Mucosa of gallbladder (tissue), 1 donor: ENCODE data around the gene TRPV5. TPM values are rescaled to one million over a fixed set of nuclear protein-coding genes. Genes with fewer than 3 reads are reported as not detected.
A peak's percentile ranks its signal among the peaks of the same experiment; 100 is the strongest.

ENCODE experiments used
- DNase-seq: peaks from one replicate; pipeline ENCODE4 v3.0.0-alpha.2; 2020; ENCODE audit warnings: low spot score
- total RNA-seq: library from RNA; stranded (reverse); gene quantifications from one replicate; pipeline ENCODE4 v1.2.1, GENCODE V29; 2021
- donor health status: DM: no; HTN: no; CAD: no.

TRPV5 gene
- total RNA-seq, 1 donor from 2014 or later, result not detected

DNA sequence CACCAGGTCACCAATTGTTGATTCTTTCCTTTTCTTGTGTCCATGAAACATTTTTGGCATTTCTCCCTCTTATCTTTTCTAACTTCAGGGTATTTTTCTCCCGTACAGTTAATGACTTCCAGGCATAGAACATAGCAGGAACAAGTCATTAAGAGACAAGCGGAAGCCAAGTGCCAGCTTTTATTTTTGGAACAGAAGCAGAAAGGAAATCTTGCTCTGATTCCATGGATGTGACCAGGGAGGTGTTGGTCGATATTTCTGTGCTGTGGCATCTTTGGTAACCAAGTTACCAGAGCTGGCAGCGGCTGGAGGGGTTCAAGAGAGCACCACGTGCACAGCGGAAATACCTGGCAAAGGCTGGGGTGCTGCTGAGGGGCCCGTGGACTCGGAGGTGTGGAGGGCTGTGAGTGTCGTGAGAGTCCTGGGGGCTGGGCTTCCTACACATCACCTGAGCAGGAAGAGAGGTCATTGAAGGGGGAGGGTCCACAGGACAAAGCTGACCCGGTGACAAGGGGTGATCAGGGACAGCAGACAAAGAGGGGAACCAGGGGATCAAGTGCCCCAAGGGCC, 7.5 kb upstream of the TRPV5 start:
- DNase-seq, result no peak

DNA sequence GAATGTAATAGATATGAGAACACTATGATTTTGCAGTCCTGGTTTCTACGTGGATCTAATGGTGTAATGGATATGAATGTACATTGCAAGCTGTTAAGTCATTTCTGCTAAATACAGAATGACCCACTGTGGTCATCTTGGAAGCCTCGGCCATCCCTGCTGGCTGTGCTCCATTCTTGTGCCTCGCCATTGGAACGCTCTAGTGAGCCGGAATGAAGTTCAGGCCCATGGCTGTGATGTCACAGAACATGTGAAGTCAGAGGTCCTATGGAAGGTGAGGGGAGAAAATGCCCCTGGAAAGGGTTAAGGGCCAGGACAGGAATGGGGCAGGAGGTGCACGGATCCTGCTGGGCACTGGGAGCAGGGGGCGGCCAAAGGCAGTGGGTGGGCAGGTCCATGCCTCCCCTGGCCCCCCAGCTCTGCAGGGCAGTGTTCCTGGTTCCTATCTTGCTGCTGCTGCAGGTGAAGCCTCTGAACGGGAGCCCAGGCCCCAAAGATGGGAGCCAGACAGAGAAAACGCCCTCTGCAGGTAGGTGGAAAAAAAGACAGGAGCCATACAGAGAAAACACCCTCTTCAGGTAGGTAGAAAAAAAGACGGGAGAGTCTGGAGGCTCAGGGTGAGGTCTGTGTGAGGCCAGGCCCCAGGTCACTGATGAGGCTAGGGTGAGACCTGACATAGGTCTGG, 5.8 kb upstream of the TRPV5 start, which contains the start of gene LLCFC1:
Gene LLCFC1 (plus strand): TSS at position 259 of the 685 bp plus-strand sequence. CDS start 138 bp downstream, at position 397.
- DNase-seq, result peak; percentile 17

DNA sequence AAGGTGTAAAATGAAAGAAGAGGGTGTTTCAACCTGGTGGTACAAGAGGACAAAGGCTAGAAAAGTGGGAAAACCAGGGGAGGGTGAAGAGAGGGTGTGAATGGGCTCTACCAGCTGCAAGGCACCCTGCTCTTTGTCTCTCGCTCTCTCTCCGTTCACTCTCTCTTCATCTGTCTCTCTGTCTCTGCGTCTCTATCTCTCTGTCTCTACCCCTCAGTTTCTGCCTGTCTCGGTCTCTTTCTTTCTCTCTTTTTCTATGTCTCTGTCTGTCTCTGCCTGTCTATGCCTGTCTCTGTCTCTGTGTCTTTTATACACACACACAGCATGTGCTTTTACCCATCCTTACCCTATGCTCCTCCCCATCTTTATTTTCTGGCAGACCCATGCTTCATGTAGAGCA, 5.1 kb upstream of the TRPV5 start:
- no peak for DNase-seq

DNA sequence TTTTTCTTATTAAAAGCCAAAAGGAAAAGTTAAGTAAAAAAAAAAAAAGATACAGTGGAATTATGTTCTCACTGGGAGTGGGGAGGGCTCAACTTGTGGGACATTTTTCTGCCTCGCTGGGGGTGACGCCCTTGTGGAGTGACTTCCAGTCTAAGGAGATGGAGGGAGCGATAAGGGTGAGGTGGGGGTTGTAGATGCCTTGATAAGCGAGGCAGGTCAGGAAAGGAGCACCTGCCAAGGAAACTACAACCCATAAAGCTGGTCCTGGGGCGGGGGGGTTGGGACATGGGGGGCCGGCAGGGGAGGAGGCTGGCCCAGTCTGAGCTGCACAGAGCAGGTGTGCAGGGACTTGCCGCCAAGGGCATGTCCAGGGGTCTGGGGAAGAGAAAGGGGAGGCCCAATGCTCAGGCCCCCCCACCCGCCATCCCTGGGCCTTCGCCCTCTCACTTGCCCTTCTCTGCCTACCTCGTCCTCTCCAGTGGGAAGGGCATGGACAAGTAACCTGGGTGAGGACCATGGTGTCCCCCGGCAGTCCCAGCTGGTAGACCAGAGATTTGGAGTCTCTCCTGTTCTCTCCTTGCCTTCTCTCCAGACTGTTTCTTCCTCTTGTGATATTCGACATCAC, 2.5 kb upstream of the TRPV5 start:
- DNase-seq, result no peak

DNA sequence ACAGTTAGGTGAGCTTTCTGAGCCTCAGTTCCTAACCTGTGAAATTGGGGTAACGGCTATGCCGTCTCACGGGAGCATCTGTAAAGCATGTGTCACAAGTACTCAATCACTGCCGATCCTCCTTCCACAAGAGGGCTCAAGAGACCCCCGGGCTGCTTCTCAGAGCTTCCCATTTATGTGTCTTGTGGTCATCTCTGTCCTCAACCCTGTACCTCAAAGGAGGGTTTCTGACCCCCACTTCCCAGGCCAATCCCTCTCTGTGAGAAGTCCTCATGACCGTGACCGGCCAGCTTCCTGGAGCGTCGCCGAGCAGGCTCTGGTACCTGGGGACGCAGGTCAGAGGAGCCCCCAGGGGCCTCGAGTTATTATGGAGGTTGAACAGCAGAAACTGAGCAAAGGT, 510 bp upstream of the TRPV5 start:
- no peak for DNase-seq

DNA sequence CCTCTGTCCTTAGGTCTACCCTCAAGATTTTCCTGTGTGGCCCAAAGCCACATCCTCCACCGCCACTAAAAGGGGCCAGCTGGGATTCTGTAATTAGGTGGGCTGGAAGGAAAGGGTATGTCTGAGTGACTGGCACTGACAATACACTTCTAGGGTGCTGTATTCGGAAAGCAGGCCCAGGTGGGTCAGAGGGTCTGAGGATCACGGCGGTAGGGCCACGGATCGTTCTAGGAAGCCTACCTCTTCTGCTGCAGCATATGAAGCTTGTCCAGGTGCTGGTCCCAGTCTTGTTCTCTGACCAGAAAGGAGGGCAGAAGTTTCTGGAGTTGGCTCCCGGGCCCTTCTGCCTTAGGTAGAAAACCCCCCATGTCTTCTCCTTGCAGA, 462 bp downstream of the TRPV5 start:
- DNase-seq, result no peak

DNA sequence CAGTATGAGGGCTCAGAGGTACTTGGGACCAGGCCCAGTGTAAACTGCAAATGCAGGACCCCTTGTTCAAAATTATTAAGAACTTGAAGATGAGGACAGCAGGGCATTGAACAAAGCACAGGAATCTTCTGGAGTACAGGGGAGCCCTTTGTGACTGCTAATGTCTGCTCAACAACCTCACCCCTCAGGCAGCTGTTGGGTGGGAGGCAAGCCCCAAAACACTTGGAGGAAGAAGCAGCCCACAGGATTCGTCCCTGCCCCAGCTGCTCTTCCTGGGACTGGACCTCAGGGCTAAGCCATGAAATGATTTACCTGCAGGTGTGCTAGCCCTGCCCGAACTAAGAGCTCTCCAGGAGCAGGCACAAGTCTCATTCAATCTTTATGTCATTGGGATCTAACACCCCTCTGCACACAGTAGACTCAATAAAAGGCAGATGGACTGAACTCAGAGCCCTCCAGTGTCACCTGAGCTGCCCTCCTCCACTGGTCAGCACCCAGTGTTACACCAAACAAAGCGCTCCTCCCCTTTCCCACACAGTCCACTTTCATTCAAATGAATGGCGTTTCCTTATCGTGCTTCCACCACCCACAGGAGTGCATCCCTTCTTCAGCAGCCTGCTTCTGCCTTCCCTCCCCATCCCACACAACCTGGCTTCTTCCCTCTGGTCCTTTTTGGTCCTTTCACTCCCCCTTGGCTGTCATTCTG, 1.0 kb downstream of the TRPV5 start:
- DNase-seq, result no peak

DNA sequence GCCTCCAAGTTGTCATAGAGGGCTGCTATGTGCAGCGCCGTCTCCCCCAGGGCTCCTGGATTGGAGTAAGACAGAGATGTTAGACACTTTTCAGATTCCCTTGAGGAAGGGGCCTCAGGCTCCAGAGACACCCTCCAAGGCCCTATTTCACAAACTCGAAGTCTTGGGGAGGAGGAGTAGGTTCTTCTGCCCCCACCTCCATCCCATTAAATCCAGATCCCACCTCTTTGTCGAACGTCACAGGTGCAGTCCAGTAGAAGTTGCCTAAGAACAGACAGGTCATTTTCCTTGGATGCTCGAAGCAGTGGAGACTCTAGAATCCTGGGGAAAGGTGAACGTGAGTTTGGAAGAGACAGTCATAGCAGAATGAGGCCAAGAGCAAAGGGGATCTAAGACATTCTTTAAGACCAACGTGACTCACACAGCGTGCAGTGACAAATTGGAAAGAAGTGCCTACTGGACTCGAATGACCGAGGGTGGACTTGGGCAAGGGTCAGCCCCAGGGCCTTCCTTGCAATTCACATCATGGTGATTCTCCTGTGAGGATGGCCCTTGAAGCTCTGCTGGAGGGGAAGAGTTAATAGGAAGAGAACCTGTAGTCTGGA, 3.3 kb downstream of the TRPV5 start:
- DNase-seq, result no peak

DNA sequence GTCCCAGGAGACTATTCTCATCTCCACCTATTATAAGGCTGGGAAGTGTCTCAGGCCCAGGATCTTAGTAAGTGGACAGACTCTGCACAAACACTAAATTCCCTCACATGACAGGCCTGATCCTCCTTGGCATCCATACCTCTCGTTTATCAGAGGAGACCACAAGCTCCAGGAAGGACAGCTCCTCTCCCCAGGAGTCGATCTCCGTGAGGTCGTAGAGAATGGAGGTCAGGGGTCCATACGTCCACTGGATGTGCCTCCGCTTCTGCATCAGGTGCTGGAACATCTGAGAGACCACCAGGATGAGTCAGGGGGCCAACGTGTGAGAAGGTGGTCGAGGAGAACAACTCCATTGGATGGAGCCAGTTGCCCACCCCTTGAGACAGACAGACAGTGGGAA, 5.6 kb downstream of the TRPV5 start:
- DNase-seq, result no peak

DNA sequence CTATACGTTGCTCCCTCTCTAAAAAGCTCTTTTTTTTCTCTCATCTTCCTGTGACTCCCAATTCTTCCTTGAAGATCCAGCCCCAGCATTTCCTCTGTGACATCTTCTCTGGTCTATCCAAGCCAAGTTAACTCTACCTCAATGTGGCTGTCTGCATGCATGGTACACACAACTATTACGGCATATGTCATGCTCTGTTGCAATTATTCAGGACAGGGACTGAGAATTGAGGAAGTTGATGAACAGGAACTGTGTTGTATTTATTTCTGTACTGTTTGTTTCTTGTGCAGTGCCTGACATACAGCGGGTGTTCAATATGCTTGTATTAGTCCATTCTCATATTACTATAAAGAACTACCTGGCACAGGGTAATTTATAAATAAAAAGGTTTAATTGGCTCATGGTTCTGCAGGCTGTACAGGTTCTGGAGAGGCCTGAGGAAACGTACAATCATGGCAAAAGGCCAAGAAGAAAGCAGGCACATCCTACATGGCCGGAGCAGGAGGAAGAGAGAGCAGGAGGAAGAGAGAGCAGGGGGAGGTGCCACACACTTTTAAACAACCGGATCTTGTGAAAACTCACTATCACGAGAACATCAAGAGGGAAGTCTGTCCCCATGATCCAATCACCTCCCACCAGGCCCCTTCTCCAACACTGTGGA, 6.3 kb downstream of the TRPV5 start:
- DNase-seq, result no peak

DNA sequence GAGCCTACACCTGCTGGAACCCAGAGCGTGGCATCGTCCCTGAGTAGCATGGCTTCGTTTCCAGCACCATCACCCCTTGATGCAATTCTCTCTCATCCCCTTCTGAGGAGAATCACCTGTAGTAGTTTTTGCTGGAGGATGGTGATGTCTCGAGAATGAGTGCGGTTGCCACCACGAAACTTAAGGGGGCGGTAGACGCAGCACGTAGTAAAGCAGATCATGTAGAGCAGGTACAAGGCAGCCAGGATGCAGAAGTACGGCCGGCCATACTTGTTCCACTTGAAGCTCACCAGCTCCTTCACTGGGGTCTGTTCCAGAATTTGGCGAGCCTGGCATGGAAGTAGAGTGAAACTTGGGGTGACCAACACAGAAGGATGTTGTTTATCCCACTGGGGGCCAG, 8.1 kb downstream of the TRPV5 start:
- DNase-seq, result no peak

DNA sequence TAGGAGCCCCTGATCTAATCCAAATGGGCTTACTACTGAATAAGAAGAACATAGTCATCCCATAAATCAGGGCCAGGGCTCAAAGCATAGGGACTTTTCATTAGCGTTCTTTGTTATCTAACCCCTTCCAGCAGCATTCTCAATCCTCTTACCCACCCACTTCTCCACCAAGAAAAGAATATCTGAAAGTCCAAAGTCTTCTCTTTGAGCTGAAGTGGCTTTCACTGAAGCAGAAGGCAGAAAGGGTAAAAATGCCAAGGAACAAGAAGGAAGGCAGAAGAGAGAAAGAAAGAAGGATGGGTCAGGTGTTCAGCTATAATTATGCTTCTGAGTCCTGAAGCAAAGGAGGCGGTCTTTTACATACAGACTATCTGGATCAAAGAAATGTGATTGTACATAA, 10.2 kb downstream of the TRPV5 start:
- no peak for DNase-seq

DNA sequence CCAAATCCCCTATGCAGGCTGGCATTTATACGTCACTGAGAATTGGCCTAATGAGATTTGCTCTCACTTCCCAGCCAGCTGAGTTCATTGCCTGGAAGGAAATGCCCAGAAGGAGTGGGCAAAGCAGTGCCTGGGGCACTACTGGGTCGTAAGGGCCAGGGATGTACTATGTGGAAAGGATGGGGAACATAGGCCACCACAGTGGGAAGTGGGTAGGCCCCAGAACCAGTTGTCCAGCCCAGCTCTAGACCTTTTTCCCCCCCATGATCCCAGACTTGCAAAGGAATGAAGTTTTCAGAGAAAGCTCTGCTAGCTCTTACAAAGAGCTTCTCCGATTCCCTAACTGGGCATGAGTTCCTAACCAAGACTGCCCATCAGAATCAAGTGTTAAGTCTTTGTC, 13.9 kb downstream of the TRPV5 start:
- DNase-seq, result no peak

DNA sequence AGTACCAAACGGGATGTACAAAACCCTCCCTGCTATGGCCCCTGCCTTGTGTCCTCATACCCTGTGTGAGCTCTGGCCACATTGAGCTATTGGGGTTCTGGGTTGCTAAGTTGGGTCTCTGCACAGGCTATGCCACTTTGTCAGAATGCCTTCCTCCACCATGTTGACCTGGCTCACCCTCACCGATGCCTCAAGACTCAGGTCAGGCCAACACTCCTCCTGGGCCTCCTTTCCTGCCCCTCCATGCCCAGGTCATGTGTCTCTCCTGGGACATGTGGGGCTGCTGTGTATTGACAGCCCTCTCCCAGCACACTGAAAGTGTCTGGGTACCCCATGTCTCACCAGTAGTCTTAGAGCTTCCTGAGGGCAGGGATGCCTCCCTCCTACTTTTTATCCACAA, 14.6 kb downstream of the TRPV5 start:
- no peak for DNase-seq

DNA sequence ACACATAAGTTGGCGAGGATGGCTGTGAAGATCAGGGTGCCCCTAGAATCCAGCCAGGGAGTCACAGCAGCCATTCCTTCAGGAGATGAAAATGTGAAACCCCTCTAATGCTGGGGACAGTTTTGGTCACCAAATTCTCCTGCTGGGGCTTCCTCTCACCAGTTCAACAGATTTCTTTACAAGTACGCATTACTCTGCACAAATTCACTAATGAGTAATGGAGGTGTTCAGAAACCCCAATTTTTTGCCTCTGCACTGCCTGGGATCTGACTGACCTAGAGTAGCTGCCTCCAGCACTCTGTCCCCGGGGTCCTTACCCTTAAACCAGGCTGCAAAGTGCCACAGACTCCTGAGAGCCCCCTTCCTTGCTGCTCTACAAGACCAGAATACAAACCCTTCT, 16.1 kb downstream of the TRPV5 start:
- no peak for DNase-seq

DNA sequence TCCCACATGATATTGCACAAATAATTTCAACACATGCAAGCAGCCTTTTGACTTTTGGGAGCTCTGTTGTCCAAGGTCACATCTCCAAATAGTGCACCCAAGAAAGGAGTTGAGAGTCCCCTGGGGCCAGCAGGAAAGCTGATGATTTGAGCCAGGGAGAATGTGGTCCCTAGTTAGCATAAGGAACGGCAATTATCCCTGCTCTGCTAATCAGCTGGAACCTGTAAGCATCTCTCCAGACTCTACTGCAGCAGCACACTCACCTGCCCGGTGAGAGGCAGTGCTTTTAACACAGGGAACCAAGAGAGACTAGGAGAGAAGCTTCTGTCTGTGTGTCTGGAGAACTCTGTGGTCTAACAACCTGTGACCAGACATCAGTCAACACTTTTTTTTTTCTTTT, 17.0 kb downstream of the TRPV5 start:
- DNase-seq, result no peak

DNA sequence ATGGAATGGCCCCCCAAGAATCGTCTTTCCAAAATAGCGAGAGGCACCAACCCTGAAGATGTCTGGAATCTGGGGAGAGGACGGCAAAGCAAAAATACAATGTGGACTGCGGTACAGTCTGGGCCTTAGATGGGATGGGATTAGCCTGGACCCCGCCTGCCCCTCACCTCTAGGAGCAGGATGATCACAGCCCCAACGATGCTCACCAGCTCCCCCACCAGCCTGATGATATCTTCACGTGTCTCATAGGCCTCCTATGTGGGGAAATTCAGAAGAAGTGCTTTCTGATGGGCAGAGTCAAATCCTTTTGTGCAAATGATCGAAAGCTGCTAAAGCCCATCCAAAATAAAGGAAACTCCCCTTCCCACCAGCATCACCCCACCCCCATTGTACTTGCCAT, 18.2 kb downstream of the TRPV5 start:
- DNase-seq, result no peak

DNA sequence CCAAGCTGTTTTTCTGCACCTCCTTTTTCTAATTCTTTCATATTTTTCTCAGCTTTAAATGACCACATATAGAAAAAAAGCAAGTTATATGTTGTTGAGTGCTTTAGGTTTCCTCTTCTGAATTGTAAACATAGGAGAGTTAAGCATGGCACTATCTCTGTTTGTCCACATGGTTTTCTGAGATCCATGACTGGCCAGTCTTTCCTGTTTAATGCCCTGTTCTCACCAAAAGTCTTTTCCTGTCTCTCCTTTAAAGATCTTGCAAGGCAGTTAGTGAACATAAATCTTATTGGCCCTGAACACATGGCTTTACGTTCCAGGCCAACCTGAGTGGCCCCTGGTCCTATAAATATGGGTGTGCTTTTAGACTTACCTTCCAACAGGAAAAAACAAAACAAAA, 19.4 kb downstream of the TRPV5 start:
- no peak for DNase-seq

DNA sequence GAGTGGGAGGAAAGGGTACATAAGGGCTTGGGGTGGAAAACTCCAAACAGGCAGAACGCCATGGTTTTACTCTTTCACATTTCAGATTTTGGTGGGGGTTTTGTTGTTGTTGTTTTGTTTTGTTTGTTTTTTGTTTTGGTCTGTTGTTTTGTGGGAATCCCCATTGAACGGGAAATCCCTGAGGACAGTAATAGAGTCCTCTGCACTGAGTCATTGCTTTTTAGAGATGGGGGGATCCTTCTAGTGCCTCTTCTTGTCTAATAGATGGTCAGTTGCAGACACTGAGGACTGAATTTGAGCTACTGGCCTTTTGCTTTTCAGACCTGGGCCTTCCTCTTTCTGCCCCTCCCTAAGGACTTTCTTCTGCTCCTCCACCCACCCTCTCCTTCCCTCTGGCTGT, 20.0 kb downstream of the TRPV5 start:
- no peak for DNase-seq

DNA sequence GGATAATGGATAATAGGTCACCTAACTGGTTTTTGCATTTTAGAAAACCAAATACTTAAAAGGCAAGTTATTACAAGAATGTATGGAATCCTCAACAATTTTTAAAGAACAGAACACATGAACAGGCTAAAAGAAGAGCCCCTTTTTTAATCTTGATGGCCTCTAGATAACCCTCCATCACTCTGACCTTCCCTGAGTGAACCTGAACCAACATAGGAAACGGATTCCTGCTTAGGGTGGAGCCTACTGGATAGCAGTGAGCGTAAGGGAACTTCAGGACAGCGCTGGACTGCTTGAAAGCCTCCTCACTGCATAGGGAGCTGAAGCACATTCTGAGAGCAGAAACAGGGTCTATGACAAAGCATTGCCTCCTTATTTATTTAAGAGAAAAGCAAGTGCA, 20.5 kb downstream of the TRPV5 start:
- no peak for DNase-seq

DNA sequence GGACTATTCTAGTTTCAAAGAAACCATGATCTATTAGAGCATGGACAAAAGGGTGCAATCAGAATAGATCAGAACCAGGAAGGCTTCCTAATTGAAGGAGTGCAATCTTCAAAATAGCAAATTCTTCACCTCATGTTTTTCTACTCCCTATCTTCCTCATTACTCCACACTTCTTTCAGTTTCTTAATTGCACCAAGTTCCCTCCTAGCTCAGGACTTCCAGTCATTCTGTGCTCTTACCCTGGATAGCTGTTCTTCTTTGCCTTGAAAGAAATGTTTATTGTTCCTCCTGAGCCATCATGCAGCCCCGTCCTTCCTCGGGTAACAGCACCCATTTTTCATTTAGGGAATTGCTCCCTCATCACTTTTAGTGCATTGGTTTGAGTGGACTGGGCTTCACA, 23.1 kb downstream of the TRPV5 start:
- DNase-seq, result no peak

DNA sequence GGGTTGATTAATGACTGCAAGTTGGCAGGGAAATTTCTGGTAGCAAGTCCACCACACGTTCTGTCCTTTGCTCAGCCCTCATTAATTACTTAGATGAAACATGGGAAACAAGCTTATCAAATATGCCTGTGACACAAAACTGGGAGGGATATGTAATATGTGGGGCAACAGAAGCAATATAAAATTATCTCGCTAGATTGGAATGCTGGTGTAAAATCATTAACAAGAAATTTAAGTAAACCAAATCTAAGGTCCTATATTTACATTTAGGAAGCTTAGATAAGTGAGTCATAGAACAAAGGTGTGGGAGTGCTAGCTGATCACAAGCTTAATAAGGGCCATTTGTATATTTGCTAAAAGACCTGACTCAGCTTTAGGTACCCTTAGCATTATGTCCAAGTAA, 23.5 kb downstream of the TRPV5 start:
- no peak for DNase-seq
